GM23338 (cell line): ENCODE data around the gene COL4A2. TPM values are rescaled to one million over a fixed set of nuclear protein-coding genes. Genes with fewer than 3 reads are reported as not detected.

Experiments
- ATAC-seq: fragments of 200-7000 bp; cut with Tn5 transposase; 3 replicates; pipeline ENCODE4 v1.9.1; 2020
- DNase-seq: peaks from one replicate; pipeline ENCODE4 v3.0.0-alpha.2; 2015; ENCODE audit warnings: low spot score
- H2AFZ ChIP-seq: fragments of 200-600 bp; sonication (generic); 2 replicates; pipeline ENCODE4 v1.8.0; 2016; ENCODE audit warnings: antibody characterized with exemption, mild to moderate bottlenecking, moderate library complexity
- H3F3A ChIP-seq: fragments of 200-600 bp; sonication (generic); replicated peaks from 2 replicates; pipeline ENCODE4 v1.8.0; 2017; ENCODE audit warnings: antibody characterized with exemption, mixed run types, low read depth
- H3K27ac ChIP-seq: fragments of 200-600 bp; sonication (generic); 2 replicates; pipeline ENCODE4 v1.6.1; 2016; ENCODE audit warnings: low read depth
- H3K27me3 ChIP-seq: fragments of 200-600 bp; sonication (generic); 2 replicates; pipeline ENCODE4 v1.8.0; 2016; ENCODE audit warnings: mild to moderate bottlenecking, mixed run types, moderate library complexity; ENCODE audit not compliant: insufficient read depth
- H3K36me3 ChIP-seq: fragments of 200-600 bp; sonication (generic); 2 replicates; pipeline ENCODE4 v1.8.0; 2016; ENCODE audit warnings: mild to moderate bottlenecking; ENCODE audit not compliant: insufficient read depth
- H3K4me1 ChIP-seq: fragments of 200-600 bp; sonication (generic); 2 replicates; pipeline ENCODE4 v1.8.0; 2016; ENCODE audit warnings: mild to moderate bottlenecking, moderate library complexity; ENCODE audit not compliant: insufficient read depth
- H3K4me2 ChIP-seq: fragments of 200-600 bp; sonication (generic); 2 replicates; pipeline ENCODE4 v1.7.1; 2017; ENCODE audit warnings: mixed run types
- H3K4me3 ChIP-seq: fragments of 200-600 bp; sonication (generic); 2 replicates; pipeline ENCODE4 v1.6.1; 2016; ENCODE audit warnings: mixed run types
- H3K79me2 ChIP-seq: fragments of 200-600 bp; sonication (generic); replicated peaks from 2 replicates; pipeline ENCODE4 v1.8.0; 2017; ENCODE audit warnings: mild to moderate bottlenecking; ENCODE audit not compliant: insufficient read depth
- H3K9me2 ChIP-seq: fragments of 200-600 bp; sonication (generic); 2 replicates; pipeline ENCODE4 v1.8.0; 2017; ENCODE audit not compliant: insufficient read depth
- H4K20me1 ChIP-seq: fragments of 200-600 bp; sonication (generic); replicated peaks from 2 replicates; pipeline ENCODE4 v1.8.0; 2017; ENCODE audit warnings: mild to moderate bottlenecking; ENCODE audit not compliant: insufficient read depth
- H3K27ac Mint-ChIP-seq: 2 replicates; pipeline ENCODE4 v1.8.0; 2020; ENCODE audit warnings: inconsistent platforms, mild to moderate bottlenecking, moderate library complexity, mixed read lengths
- H3K27me3 Mint-ChIP-seq: 3 replicates; pipeline ENCODE4 v1.8.0; 2022; ENCODE audit warnings: low read depth, mild to moderate bottlenecking, moderate library complexity, mixed read lengths, inconsistent platforms; ENCODE audit not compliant: insufficient read depth, poor library complexity
- H3K36me3 Mint-ChIP-seq: 3 replicates; pipeline ENCODE4 v1.8.0; 2021; ENCODE audit warnings: low read depth, mild to moderate bottlenecking, inconsistent platforms, moderate library complexity, mixed read lengths
- H3K4me1 Mint-ChIP-seq: 3 replicates; pipeline ENCODE4 v1.8.0; 2020; ENCODE audit warnings: mild to moderate bottlenecking, inconsistent platforms, mixed read lengths
- H3K4me3 Mint-ChIP-seq: 3 replicates; pipeline ENCODE4 v1.8.0; 2021; ENCODE audit warnings: moderate library complexity, mild to moderate bottlenecking, inconsistent platforms, mixed read lengths
- H3K9me3 Mint-ChIP-seq: 3 replicates; pipeline ENCODE4 v1.8.0; 2020; ENCODE audit warnings: moderate library complexity, mild to moderate bottlenecking, inconsistent platforms, mixed read lengths
- CREB1 ChIP-seq: fragments of 250-450 bp; sonication (Bioruptor Pico); IDR thresholded peaks from 2 replicates; pipeline ENCODE4 v1.5.0; 2020; ENCODE audit warnings: low read depth, mild to moderate bottlenecking, moderate library complexity
- ETS1 ChIP-seq: IDR thresholded peaks from 2 replicates; pipeline ENCODE4 v1.6.1; 2016; ENCODE audit warnings: antibody characterized with exemption
- EZH2 ChIP-seq: fragments of 200-600 bp; sonication (generic); IDR thresholded peaks from one replicate; pipeline ENCODE4 v1.8.0; 2017; ENCODE audit warnings: antibody characterized with exemption, mild to moderate bottlenecking, low read depth; ENCODE audit not compliant: unreplicated experiment
- EZH2phosphoT487 ChIP-seq: fragments of 200-600 bp; sonication (generic); IDR thresholded peaks from one replicate; pipeline ENCODE4 v1.8.1; 2018; ENCODE audit warnings: antibody characterized with exemption; ENCODE audit not compliant: unreplicated experiment
- JUNB ChIP-seq: IDR thresholded peaks from one replicate; pipeline ENCODE4 v1.6.1; 2016; ENCODE audit warnings: antibody characterized with exemption; ENCODE audit not compliant: unreplicated experiment
- NANOG ChIP-seq: IDR thresholded peaks from 2 replicates; pipeline ENCODE4 v1.6.1; 2016; ENCODE audit warnings: antibody characterized with exemption, borderline replicate concordance
- POLR2AphosphoS5 ChIP-seq: IDR thresholded peaks from 2 replicates; pipeline ENCODE4 v1.6.1; 2016; ENCODE audit warnings: antibody characterized with exemption, low read depth
- STAT1 ChIP-seq: IDR thresholded peaks from one replicate; pipeline ENCODE4 v1.6.1; 2016; ENCODE audit warnings: antibody characterized with exemption; ENCODE audit not compliant: unreplicated experiment
- ZNF114 ChIP-seq: fragments of 250-450 bp; sonication (Bioruptor Pico); IDR thresholded peaks from 2 replicates; pipeline ENCODE4 v1.5.0; 2020; ENCODE audit warnings: mild to moderate bottlenecking, moderate library complexity
- ZNF331 ChIP-seq: fragments of 250-450 bp; sonication (Bioruptor Pico); IDR thresholded peaks from 2 replicates; pipeline ENCODE4 v1.5.0; 2020; ENCODE audit warnings: low read depth, mild to moderate bottlenecking, moderate library complexity
- polyA plus RNA-seq: library from polyadenylated mRNA; unstranded; fragments of >200 nt; fragmentation: Nextera tagmentation; extraction: Ambion mirVana; gene quantifications from 2 replicates; pipeline ENCODE4 v1.2.1, GENCODE V29; 2016
- total RNA-seq: library from RNA; depleted of rRNA; stranded (reverse); fragments of >200 nt; shearing (Covaris generic); gene quantifications from 2 replicates; pipeline ENCODE4 v1.2.3, GENCODE V29; 2014
- TF ChIP-seq, protein P1 (sequence below): IDR thresholded peaks from one replicate; pipeline ENCODE4 v1.6.1; 2018; ENCODE audit warnings: antibody characterized with exemption; ENCODE audit not compliant: unreplicated experiment
- TF ChIP-seq, protein P2 (sequence below), 2 experiments: fragments of 200-600 bp in 1 of 2; sonication (generic) in 1 of 2; conservative IDR thresholded peaks; 2 replicates each; pipeline versions ENCODE4 v1.5.1 to v1.6.1; 2016 to 2017; ENCODE audit warnings: antibody characterized with exemption in 2 of 2, low read depth in 2 of 2, mild to moderate bottlenecking in 2 of 2, moderate library complexity in 1 of 2

Gene COL4A2
- total and polyA plus RNA-seq, 2 experiments from 2014 or later = 37.4 to 131 TPM

DNA sequence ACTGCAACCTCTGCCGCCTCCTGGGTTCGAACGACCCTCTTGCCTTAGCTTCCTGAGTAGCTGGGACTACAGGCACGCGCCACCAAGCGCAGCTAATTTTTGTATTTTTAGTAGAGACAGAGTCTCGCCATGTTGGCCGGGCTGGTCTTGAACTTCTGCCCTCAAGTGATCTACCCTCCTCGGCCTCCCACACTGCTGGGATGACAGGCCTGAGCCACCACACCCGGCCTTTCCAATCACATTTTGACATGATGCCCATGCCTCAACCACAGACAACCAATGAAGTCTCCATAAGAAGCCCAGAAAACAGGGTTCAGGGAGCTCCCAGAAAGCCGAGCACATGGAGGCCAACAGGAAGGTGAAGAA, 242.7 kb downstream of the COL4A2 start (continued):
- TF ChIP-seq EZH2 = no peak
- TF ChIP-seq ZNF114 (CRISPR knock-in tag) = no peak
- TF ChIP-seq POLR2AphosphoS5 = no peak
- TF ChIP-seq JUNB = no peak
- TF ChIP-seq, protein P1, sequence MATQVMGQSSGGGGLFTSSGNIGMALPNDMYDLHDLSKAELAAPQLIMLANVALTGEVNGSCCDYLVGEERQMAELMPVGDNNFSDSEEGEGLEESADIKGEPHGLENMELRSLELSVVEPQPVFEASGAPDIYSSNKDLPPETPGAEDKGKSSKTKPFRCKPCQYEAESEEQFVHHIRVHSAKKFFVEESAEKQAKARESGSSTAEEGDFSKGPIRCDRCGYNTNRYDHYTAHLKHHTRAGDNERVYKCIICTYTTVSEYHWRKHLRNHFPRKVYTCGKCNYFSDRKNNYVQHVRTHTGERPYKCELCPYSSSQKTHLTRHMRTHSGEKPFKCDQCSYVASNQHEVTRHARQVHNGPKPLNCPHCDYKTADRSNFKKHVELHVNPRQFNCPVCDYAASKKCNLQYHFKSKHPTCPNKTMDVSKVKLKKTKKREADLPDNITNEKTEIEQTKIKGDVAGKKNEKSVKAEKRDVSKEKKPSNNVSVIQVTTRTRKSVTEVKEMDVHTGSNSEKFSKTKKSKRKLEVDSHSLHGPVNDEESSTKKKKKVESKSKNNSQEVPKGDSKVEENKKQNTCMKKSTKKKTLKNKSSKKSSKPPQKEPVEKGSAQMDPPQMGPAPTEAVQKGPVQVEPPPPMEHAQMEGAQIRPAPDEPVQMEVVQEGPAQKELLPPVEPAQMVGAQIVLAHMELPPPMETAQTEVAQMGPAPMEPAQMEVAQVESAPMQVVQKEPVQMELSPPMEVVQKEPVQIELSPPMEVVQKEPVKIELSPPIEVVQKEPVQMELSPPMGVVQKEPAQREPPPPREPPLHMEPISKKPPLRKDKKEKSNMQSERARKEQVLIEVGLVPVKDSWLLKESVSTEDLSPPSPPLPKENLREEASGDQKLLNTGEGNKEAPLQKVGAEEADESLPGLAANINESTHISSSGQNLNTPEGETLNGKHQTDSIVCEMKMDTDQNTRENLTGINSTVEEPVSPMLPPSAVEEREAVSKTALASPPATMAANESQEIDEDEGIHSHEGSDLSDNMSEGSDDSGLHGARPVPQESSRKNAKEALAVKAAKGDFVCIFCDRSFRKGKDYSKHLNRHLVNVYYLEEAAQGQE = no peak
- TF ChIP-seq CREB1 = no peak
- no peak for TF ChIP-seq EZH2phosphoT487

DNA sequence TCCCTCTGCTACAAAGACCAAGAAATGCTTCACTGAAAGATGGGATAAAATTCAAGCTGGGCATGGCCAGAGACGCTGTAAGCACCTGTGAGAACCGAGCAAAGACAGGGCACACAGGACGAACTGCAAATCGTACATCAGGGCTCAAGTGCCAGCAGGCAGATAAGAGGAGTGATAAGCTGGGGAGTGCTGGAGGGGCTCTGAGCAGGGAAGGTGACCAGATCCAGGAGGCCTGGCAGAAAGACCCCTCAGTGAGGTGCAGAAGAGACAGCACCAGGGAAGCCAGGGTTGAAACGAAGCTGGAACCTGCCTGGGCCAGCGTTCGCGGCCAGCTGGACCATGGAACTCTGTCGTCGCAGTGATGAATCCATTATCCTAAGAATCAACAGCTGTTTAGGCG, 244.2 kb downstream of the COL4A2 start:
- Histone ChIP-seq H3K36me3 (no peaks in the 10 kb centered on the region), H3K4me2 (no peak overlapping the region), H2AFZ (no peak overlapping the region), H3K4me1 (no peaks in the 10 kb centered on the region; the same call in 1 of the 2 replicates), H3K79me2 (peaks cover 84% of the 10 kb centered on the region), H3K27ac (0 out of 2 replicates have a peak overlapping the region, but pooled peaks have one; percentile 2), H3F3A (no peaks in the 10 kb centered on the region), H3K9me2 (no peaks in the 10 kb centered on the region), H3K4me3 (no peak overlapping the region), H3K27me3 (no peaks in the 10 kb centered on the region), H4K20me1 (peaks cover 19% of the 10 kb centered on the region)
- Mint-ChIP-seq H3K9me3 (no peaks in the 10 kb centered on the region), H3K36me3 (no peaks in the 10 kb centered on the region), H3K4me3 (no peak overlapping the region), H3K27ac (no peak overlapping the region), H3K4me1 (peaks cover 6% of the 10 kb centered on the region; the same call in 2 of the 3 replicates), H3K27me3 (peaks cover 4% of the 10 kb centered on the region)
- no peak for ATAC-seq
- DNase-seq = no peak
- no peak for TF ChIP-seq CREB1
- TF ChIP-seq NANOG = no peak
- TF ChIP-seq, protein P1 = no peak
- no peak for TF ChIP-seq EZH2
- TF ChIP-seq, protein P2, sequence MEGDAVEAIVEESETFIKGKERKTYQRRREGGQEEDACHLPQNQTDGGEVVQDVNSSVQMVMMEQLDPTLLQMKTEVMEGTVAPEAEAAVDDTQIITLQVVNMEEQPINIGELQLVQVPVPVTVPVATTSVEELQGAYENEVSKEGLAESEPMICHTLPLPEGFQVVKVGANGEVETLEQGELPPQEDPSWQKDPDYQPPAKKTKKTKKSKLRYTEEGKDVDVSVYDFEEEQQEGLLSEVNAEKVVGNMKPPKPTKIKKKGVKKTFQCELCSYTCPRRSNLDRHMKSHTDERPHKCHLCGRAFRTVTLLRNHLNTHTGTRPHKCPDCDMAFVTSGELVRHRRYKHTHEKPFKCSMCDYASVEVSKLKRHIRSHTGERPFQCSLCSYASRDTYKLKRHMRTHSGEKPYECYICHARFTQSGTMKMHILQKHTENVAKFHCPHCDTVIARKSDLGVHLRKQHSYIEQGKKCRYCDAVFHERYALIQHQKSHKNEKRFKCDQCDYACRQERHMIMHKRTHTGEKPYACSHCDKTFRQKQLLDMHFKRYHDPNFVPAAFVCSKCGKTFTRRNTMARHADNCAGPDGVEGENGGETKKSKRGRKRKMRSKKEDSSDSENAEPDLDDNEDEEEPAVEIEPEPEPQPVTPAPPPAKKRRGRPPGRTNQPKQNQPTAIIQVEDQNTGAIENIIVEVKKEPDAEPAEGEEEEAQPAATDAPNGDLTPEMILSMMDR (conservative IDR thresholded peaks at IDR 0.05; ENCODE audit: low read depth in 2 of 2) = no peak
- TF ChIP-seq STAT1 = no peak
- no peak for TF ChIP-seq ZNF331
- TF ChIP-seq ETS1 = no peak
- TF ChIP-seq EZH2phosphoT487 = no peak
- TF ChIP-seq ZNF114 (CRISPR knock-in tag) = no peak
